GM12891 (cell line): ENCODE measurements around the gene COL4A6.

Experiments used
- POLR2A ChIP-seq: IDR thresholded peaks from 2 replicates; pipeline ENCODE4 v1.6.1; 2011; ENCODE audit warnings: low read depth, low read length, control low read depth
- POLR2AphosphoS5 ChIP-seq: IDR thresholded peaks from 2 replicates; pipeline ENCODE4 v1.6.1; 2011; ENCODE audit warnings: low read depth, low read length, control low read depth
- SPI1 ChIP-seq: IDR thresholded peaks from 2 replicates; pipeline ENCODE4 v1.6.1; 2011; ENCODE audit warnings: low read depth, low read length, control low read depth
- TAF1 ChIP-seq: IDR thresholded peaks from 2 replicates; pipeline ENCODE4 v1.6.1; 2011; ENCODE audit warnings: low read depth, low read length, control low read depth

DNA sequence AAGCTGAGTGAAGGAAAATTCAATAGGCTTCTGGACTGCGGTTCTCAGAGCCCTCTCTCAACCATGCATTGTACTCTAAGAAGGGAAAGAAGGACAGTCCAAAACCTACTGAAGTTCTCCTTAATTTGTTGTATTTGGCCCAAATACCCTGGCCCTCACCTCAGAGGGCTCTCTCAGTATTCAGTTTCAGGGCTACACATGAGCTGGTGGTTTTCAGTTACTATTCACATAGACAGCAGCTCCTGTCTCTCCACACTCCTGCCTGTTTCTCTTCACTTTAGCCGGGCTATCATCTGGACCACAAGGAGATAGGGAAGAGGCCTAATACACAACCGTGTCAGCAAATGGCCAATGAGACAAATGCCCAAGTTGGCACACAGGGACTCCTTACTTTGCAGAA is 280.6 kb downstream of the COL4A6 start:
- TF ChIP-seq POLR2A: no peak
- no peak for TF ChIP-seq TAF1
- TF ChIP-seq POLR2AphosphoS5: no peak
- TF ChIP-seq SPI1: no peak
